K562 (cell line): ENCODE results near the gene ARHGAP30. TPM values are rescaled to one million over a fixed set of nuclear protein-coding genes. Genes with fewer than 3 reads are reported as not detected.

Experiments
- ATAC-seq: fragments of 200-7000 bp; cut with Tn5 transposase; 3 replicates; pipeline ENCODE4 v1.9.1; 2020; ENCODE audit warnings: moderate library complexity
- BruUV-seq: library from RNA; stranded (reverse); fragments of 400-500 nt; replicated peaks from 2 replicates; lab custom pipeline; 2021; lab: Mats Ljungman, UMichigan
- CTCF ChIA-PET: fragments of 300-600 bp; formaldehyde crosslinking; extraction: SDS; loops from one replicate; lab custom pipeline; 2021; ENCODE audit warnings: low intra/inter-chr PET ratio; lab: Yijun Ruan, JAX
- POLR2A ChIA-PET: fragments of 300-600, 350-650 bp; sonication (Branson Sonifier 250); formaldehyde crosslinking; extraction: SDS; loops from one replicate; lab custom pipeline; 2021; ENCODE audit warnings: antibody characterized with exemption, inconsistent platforms; lab: Yijun Ruan, JAX
- DNase-seq, 4 experiments: peaks; one replicate each; pipeline versions ENCODE4 v3.0.0 to v3.0.0-alpha.2; 2011 to 2018; ENCODE audit warnings: low spot score in 3 of 4, mixed read lengths in 3 of 4; ENCODE audit errors: extremely low read depth in 1 of 4
- FAIRE-seq: peaks from 2 replicates; lab custom pipeline; 2011; peaks lifted over from hg19 to GRCh38; lab: Jason Lieb, UNC
- H2AFZ ChIP-seq: 2 replicates; pipeline ENCODE4 v1.6.0; 2011; ENCODE audit warnings: low read depth, low read length, control low read depth, inconsistent platforms
- H3K27ac ChIP-seq: fragments of 200-600 bp; 3 replicates; pipeline ENCODE4 v1.8.0; 2011; ENCODE audit warnings: low read depth, mild to moderate bottlenecking, control low read depth, inconsistent platforms, low read length, moderate library complexity, mixed read lengths; ENCODE audit errors: extremely low read depth
- H3K27me3 ChIP-seq, 2 experiments: fragments of 300-600 bp in 1 of 2; 2 replicates in 1 of 2; 3 replicates in 1 of 2; pipeline versions ENCODE4 v1.6.0 to v1.8.0; 2011; ENCODE audit warnings: inconsistent platforms in 2 of 2, low read length in 2 of 2, mild to moderate bottlenecking in 1 of 2, mixed read lengths in 1 of 2, moderate library complexity in 1 of 2; ENCODE audit not compliant: control insufficient read depth in 2 of 2, insufficient read depth in 2 of 2
- H3K36me3 ChIP-seq: fragments of 300-600 bp; 3 replicates; pipeline ENCODE4 v1.8.0; 2011; ENCODE audit warnings: mild to moderate bottlenecking, low read length, inconsistent platforms; ENCODE audit not compliant: control insufficient read depth, insufficient read depth
- H3K4me1 ChIP-seq, 2 experiments: fragments of 200-600 bp in 1 of 2; replicated peaks in 1 of 2; 2 replicates in 1 of 2; 3 replicates in 1 of 2; pipeline versions ENCODE4 v1.5.1 to v1.8.0; 2011; ENCODE audit warnings: inconsistent platforms in 2 of 2, low read length in 2 of 2, mild to moderate bottlenecking in 1 of 2, mixed read lengths in 1 of 2, moderate library complexity in 1 of 2; ENCODE audit not compliant: control insufficient read depth in 2 of 2, insufficient read depth in 2 of 2
- H3K4me2 ChIP-seq: 2 replicates; pipeline ENCODE4 v1.6.1; 2011; ENCODE audit warnings: low read length, control low read depth, inconsistent platforms, mixed read lengths; ENCODE audit not compliant: insufficient read depth
- H3K4me3 ChIP-seq: fragments of 200-600 bp; sonication (generic), shearing (Covaris generic); 2 replicates; pipeline ENCODE4 v1.5.1; 2016; ENCODE audit warnings: control low read depth, inconsistent platforms
- H3K79me2 ChIP-seq: fragments of 200-600 bp; 3 replicates; pipeline ENCODE4 v1.8.0; 2011; ENCODE audit warnings: low read length, inconsistent platforms; ENCODE audit not compliant: control insufficient read depth, insufficient read depth
- H3K9ac ChIP-seq, 2 experiments: 2 replicates each; pipeline versions ENCODE4 v1.6.0 to v1.6.1; 2011; ENCODE audit warnings: low read depth in 2 of 2, low read length in 2 of 2, control low read depth in 1 of 2, inconsistent platforms in 1 of 2, mild to moderate bottlenecking in 1 of 2, mixed read lengths in 1 of 2; ENCODE audit not compliant: insufficient read depth in 1 of 2
- H3K9me1 ChIP-seq: one replicate; pipeline ENCODE4 v1.6.0; 2011; ENCODE audit warnings: inconsistent platforms, mild to moderate bottlenecking, low read length, moderate library complexity; ENCODE audit not compliant: control insufficient read depth, insufficient read depth
- H3K9me3 ChIP-seq: replicated peaks from 2 replicates; pipeline ENCODE4 v1.5.1; 2011; ENCODE audit warnings: low read depth, low read length, inconsistent platforms; ENCODE audit not compliant: control insufficient read depth, insufficient read depth
- H4K20me1 ChIP-seq: replicated peaks from 2 replicates; pipeline ENCODE4 v1.6.1; 2011; ENCODE audit warnings: low read length, inconsistent platforms, mixed read lengths; ENCODE audit not compliant: control insufficient read depth, insufficient read depth
- CC2D1A ChIP-seq: fragments of 450-650 bp; IDR thresholded peaks from 2 replicates; pipeline ENCODE4 v1.6.1; 2017; ENCODE audit warnings: mild to moderate bottlenecking
- EP300 ChIP-seq: IDR thresholded peaks from 2 replicates; pipeline ENCODE4 v1.6.1; 2012; ENCODE audit warnings: low read length, improper control_type of control experiment
- GATA2 ChIP-seq: sonication (generic); formaldehyde crosslinking; IDR thresholded peaks from 2 replicates; pipeline ENCODE4 v1.4.0; 2020; ENCODE audit warnings: mild to moderate bottlenecking, missing genetic modification reagents
- HOXB6 ChIP-seq: fragments of 250-450 bp; sonication (Bioruptor Pico); IDR thresholded peaks from 2 replicates; pipeline ENCODE4 v1.5.1; 2022; ENCODE audit warnings: mild to moderate bottlenecking, borderline replicate concordance
- KAT7 ChIP-seq: sonication (generic); formaldehyde crosslinking; IDR thresholded peaks from 2 replicates; pipeline ENCODE4 v1.8.0; 2022; ENCODE audit warnings: missing genetic modification reagents, mild to moderate bottlenecking, borderline replicate concordance
- RCOR1 ChIP-seq, 2 experiments: IDR thresholded peaks; 2 replicates each; pipeline ENCODE4 v1.6.1; 2012; ENCODE audit warnings: low read depth in 2 of 2, low read length in 2 of 2, borderline replicate concordance in 1 of 2, improper control_type of control experiment in 1 of 2
- SMC3 ChIP-seq: conservative IDR thresholded peaks from 2 replicates; pipeline ENCODE4 v1.6.1; 2011; ENCODE audit warnings: low read depth, low read length, improper control_type of control experiment; ENCODE audit not compliant: insufficient read depth
- TEAD1 ChIP-seq, 2 experiments: fragments of 450-650 bp in 1 of 2; sonication (generic) in 1 of 2; formaldehyde crosslinking; IDR thresholded peaks; 2 replicates each; pipeline versions ENCODE4 v1.4.0 to v1.8.0; 2020 to 2022; ENCODE audit warnings: mild to moderate bottlenecking in 2 of 2, missing genetic modification reagents in 1 of 2
- ZNF263 ChIP-seq: sonication (generic); formaldehyde crosslinking; IDR thresholded peaks from 2 replicates; pipeline ENCODE4 v1.8.0; 2022; ENCODE audit warnings: mild to moderate bottlenecking, missing genetic modification reagents, borderline replicate concordance
- ZNF561 ChIP-seq: fragments of 450-650 bp; formaldehyde crosslinking; conservative IDR thresholded peaks from 2 replicates; pipeline ENCODE4 v1.4.0; 2020; ENCODE audit warnings: mild to moderate bottlenecking, moderate library complexity
- WGBS: fragments of 100-300 bp; shearing (Covaris generic); methylation state at CpG from one replicate; pipeline ENCODE4 v1.1.6; 2016; ENCODE audit warnings: low coverage, mixed read lengths; ENCODE audit not compliant: insufficient coverage; ENCODE audit errors: missing lambda C conversion rate; 5-methylcytosine and 5-hydroxymethylcytosine counted together
- in situ Hi-C: fragments of 300-500 bp; cut with MboI; formaldehyde crosslinking; loops from 4 replicates; pipeline ENCODE4 v1.15.0; 2018; ENCODE audit warnings: inconsistent platforms, mixed read lengths
- intact Hi-C: fragments of 100-400 bp; cut with micrococcal nuclease; formaldehyde crosslinking; loops from 2 replicates; pipeline ENCODE4 v1.14.2; 2022
- polyA plus RNA-seq, 8 experiments: library from polyadenylated mRNA; depleted of rRNA in 4 of 8; stranded (reverse) in 5 of 8; unstranded in 3 of 8; fragments of >200 nt; fragmentation: Nextera tagmentation in 2 of 8; fragmentation: Illumina TruSeq in 1 of 8; extraction: Ambion mirVana in 2 of 8; extraction: Trizol in 1 of 8; gene quantifications; 2 replicates each; pipeline versions ENCODE4 v1.2.1 to v1.2.3, GENCODE V29; 2011 to 2014; ENCODE audit warnings: inconsistent platforms in 1 of 8, missing spikeins in 1 of 8
- total RNA-seq, 7 experiments: library from RNA; depleted of rRNA in 6 of 7; stranded (reverse); fragments of >200 nt in 6 of 7; fragmentation: Illumina TruSeq in 2 of 7; extraction: Trizol in 2 of 7; gene quantifications; 2 replicates each; pipeline versions ENCODE4 v1.2.1 to v1.2.3, GENCODE V29; 2011 to 2021; ENCODE audit warnings: low replicate concordance in 1 of 7
- TF ChIP-seq, protein P1 (sequence below): sonication (generic); formaldehyde crosslinking; IDR thresholded peaks from 2 replicates; pipeline ENCODE4 v1.9.0; 2022; ENCODE audit warnings: mild to moderate bottlenecking, missing genetic modification reagents
- TF ChIP-seq, protein P2 (sequence below), 2 experiments: fragments of 450-650 bp; formaldehyde crosslinking in 1 of 2; IDR thresholded peaks; 2 replicates each; pipeline versions ENCODE4 v1.4.0 to v1.6.1; 2014 to 2020; ENCODE audit warnings: mild to moderate bottlenecking in 2 of 2, borderline replicate concordance in 1 of 2, low read depth in 1 of 2

ARHGAP30 gene
- total and polyA plus RNA-seq, 9 of the 15 experiments (the other 6 are each of a cell fraction or from before 2014, with no cell fraction given): 0.01 to 0.73 (median 0.12) TPM

DNA sequence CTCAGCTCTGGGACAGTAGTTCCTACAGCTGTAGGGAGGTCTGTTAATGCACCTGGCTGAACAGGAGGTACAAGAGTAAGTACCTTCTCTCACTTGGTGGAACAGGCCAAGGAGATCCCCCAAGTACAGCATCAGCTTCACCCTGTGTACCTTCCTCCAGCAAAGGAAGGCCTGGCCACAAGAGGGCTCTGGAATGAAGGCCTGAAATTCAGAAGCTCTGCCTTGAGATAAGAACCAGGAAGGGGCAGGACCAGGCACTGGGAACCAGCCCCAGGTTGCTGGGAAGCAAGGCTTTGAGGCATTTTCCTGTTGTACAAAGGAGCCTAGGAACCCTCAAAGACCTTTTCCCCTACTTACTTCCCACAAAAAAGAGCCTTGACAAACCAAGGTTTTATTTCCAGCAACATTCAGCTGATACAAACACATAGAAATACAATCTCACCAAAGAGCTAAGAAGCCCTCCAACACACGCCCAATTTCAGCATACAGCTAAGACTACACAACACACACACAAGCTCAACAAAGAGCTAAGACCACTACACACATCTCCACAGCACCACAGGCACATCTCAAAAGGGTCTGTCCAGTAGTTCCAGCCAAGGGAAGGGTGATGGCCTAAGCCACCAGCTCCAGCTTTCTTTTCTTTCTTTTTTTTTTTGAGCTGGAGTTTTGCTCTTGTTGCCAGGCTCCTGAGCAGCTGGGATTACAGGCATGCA is 72.2 kb downstream of the ARHGAP30 start:
- Histone ChIP-seq H3K27ac (peak overlapping the region; percentile 52), H3K79me2 (no peaks in the 10 kb centered on the region), H3K9me3 (no peaks in the 10 kb centered on the region), H3K27me3 (no peaks in the 10 kb centered on the region), H3K4me1 (peaks cover 7 to 20% of the 10 kb centered on the region in 2 experiments; a peak in 3 of 5 replicates), H3K9me1 (no peaks in the 10 kb centered on the region), H3K4me2 (no peak overlapping the region), H2AFZ (no peak overlapping the region), H4K20me1 (no peaks in the 10 kb centered on the region), H3K9ac (peak overlapping the region; percentile 24 to 38; a peak in 2 of 4 replicates), H3K36me3 (peaks cover 56% of the 10 kb centered on the region), H3K4me3 (no peak overlapping the region)
- POLR2A ChIA-PET: interaction anchor here (0.5 to 3.0 kb wide), 14 partner anchors 8 to 1948 kb away, joined by 3 to 13 read pairs (median 4); partner anchors contain the start of genes DEDD, F11R, PPOX and USF1
- in situ Hi-C loops (loop anchor here (10.0 kb wide), 1 partner anchor 97 kb away; the partner anchor contains the start of gene KLHDC9), intact Hi-C loops (loop anchor here (1.0 to 2.0 kb wide), 4 partner anchors 23 to 141 kb away; partner anchors contain the start of gene USF1)
- FAIRE-seq (peak; percentile 96), ATAC-seq (peak; percentile 93), DNase-seq (peak; percentile 67 to 85 (median 76))
- CTCF ChIA-PET: interaction anchor here (0.6 to 2.0 kb wide), 3 partner anchors 100 to 1374 kb away, joined by 3 to 9 read pairs (median 8); partner anchors contain the start of gene KLHDC9
- WGBS: 67% methylated on average over 1 of the region's 1 CpG
- no TSS peak for BruUV-seq
- no peak for TF ChIP-seq HOXB6 (CRISPR knock-in tag)
- peak in 1 of 2 experiments; percentile 76; a peak in 1 of 4 replicates for TF ChIP-seq TEAD1 (CRISPR knock-in tag; IDR thresholded peaks at IDR 0.05)
- peak; percentile 49; the same call in 1 of the 2 replicates for TF ChIP-seq CC2D1A
- TF ChIP-seq SMC3: peak; percentile 84
- TF ChIP-seq, protein P1, sequence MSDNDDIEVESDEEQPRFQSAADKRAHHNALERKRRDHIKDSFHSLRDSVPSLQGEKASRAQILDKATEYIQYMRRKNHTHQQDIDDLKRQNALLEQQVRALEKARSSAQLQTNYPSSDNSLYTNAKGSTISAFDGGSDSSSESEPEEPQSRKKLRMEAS (CRISPR knock-in tag): 0 out of 2 replicates have a peak, but pooled peaks have one; percentile 18
- no peak for TF ChIP-seq ZNF561 (CRISPR knock-in tag)
- peak in 1 of 2 experiments; percentile 51; a peak in 1 of 4 replicates for TF ChIP-seq RCOR1 (IDR thresholded peaks at IDR 0.05; ENCODE audit: borderline replicate concordance in 1 of 2, low read depth in 2 of 2, low read length in 2 of 2)
- peak; percentile 29; the same call in 1 of the 2 replicates for TF ChIP-seq EP300
- no peak for TF ChIP-seq KAT7
- peak; percentile 78 for TF ChIP-seq GATA2 (CRISPR knock-in tag)
- TF ChIP-seq, protein P2, sequence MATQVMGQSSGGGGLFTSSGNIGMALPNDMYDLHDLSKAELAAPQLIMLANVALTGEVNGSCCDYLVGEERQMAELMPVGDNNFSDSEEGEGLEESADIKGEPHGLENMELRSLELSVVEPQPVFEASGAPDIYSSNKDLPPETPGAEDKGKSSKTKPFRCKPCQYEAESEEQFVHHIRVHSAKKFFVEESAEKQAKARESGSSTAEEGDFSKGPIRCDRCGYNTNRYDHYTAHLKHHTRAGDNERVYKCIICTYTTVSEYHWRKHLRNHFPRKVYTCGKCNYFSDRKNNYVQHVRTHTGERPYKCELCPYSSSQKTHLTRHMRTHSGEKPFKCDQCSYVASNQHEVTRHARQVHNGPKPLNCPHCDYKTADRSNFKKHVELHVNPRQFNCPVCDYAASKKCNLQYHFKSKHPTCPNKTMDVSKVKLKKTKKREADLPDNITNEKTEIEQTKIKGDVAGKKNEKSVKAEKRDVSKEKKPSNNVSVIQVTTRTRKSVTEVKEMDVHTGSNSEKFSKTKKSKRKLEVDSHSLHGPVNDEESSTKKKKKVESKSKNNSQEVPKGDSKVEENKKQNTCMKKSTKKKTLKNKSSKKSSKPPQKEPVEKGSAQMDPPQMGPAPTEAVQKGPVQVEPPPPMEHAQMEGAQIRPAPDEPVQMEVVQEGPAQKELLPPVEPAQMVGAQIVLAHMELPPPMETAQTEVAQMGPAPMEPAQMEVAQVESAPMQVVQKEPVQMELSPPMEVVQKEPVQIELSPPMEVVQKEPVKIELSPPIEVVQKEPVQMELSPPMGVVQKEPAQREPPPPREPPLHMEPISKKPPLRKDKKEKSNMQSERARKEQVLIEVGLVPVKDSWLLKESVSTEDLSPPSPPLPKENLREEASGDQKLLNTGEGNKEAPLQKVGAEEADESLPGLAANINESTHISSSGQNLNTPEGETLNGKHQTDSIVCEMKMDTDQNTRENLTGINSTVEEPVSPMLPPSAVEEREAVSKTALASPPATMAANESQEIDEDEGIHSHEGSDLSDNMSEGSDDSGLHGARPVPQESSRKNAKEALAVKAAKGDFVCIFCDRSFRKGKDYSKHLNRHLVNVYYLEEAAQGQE (IDR thresholded peaks at IDR 0.05; ENCODE audit: borderline replicate concordance): peak; percentile 82
- TF ChIP-seq, protein P2 (CRISPR knock-in tag; IDR thresholded peaks at IDR 0.05; ENCODE audit: low read depth): no peak
- TF ChIP-seq ZNF263: no peak; the same call in 1 of the 2 replicates
